ENCODE results near the gene VPS51. TPM values are rescaled to one million over a fixed set of nuclear protein-coding genes. Genes with fewer than 3 reads are reported as not detected.

Gene VPS51
- total and polyA plus RNA-seq, 10 of the 15 experiments (the other 5 are each of a cell fraction or from before 2014, with no cell fraction given) = 1.5 to 279 (median 53.2) TPM

DNA sequence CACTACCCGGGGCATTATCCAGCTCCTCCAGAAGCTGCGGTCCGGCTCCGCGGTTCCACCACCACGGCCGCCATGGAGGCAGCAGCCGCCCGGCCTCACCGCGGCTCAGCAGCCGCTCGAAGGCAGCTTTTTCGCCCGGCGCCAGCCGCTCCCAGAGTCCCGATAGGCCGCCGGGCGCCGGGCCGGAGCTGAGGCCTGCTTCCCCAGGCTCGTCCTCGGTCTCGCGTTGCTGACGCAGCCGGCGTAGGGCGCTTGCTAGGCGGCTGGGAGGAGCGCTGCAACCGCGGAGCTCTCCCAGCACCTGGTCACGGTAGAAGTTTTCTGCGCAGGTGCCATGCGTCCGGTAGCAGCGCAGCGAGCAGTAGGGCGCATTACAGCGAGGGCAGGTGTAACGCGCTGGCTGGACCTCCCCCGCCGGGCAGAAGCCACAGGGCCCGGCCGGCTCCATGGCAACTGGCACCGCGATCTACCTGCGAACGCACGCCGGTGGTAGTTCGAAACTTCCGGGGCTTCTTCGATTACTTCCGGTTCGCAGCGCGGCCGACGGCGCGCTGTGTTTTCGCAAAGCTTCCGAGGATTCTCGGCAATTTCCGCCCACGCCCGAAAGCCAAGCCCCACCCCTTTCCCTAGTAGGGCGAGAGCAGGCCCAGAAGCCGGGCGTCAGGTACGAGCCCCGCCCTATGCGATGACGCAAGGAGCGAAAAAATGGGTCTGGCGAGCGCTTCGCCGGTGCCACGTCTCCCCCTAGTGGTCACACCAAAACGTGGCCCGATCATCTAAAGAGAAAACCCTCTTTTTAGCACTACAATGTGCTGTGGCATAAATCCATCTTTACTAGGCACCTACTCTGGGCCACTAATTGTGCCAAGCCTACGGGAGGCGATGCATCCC, 21.4 kb downstream of the VPS51 start, which contains the start of gene ZNHIT2 (continued):
- no peak; a peak in 1 of 4 replicates for TF ChIP-seq ETV6 (conservative IDR thresholded peaks at IDR 0.05 in 1 of 2, IDR thresholded peaks at IDR 0.05 in 1 of 2; ENCODE audit: borderline replicate concordance in 1 of 2, low read depth in 1 of 2)
- TF ChIP-seq HCFC1 (IDR thresholded peaks at IDR 0.05; ENCODE audit: low read length) = peak; percentile 71
- TF ChIP-seq, protein P1, sequence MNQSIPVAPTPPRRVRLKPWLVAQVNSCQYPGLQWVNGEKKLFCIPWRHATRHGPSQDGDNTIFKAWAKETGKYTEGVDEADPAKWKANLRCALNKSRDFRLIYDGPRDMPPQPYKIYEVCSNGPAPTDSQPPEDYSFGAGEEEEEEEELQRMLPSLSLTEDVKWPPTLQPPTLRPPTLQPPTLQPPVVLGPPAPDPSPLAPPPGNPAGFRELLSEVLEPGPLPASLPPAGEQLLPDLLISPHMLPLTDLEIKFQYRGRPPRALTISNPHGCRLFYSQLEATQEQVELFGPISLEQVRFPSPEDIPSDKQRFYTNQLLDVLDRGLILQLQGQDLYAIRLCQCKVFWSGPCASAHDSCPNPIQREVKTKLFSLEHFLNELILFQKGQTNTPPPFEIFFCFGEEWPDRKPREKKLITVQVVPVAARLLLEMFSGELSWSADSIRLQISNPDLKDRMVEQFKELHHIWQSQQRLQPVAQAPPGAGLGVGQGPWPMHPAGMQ (IDR thresholded peaks at IDR 0.05; ENCODE audit: borderline replicate concordance) = no peak
- TF ChIP-seq, protein P2, sequence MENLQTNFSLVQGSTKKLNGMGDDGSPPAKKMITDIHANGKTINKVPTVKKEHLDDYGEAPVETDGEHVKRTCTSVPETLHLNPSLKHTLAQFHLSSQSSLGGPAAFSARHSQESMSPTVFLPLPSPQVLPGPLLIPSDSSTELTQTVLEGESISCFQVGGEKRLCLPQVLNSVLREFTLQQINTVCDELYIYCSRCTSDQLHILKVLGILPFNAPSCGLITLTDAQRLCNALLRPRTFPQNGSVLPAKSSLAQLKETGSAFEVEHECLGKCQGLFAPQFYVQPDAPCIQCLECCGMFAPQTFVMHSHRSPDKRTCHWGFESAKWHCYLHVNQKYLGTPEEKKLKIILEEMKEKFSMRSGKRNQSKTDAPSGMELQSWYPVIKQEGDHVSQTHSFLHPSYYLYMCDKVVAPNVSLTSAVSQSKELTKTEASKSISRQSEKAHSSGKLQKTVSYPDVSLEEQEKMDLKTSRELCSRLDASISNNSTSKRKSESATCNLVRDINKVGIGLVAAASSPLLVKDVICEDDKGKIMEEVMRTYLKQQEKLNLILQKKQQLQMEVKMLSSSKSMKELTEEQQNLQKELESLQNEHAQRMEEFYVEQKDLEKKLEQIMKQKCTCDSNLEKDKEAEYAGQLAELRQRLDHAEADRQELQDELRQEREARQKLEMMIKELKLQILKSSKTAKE (IDR thresholded peaks at IDR 0.05; ENCODE audit: low read depth, poor library complexity, severe bottlenecking) = peak; percentile 35
- TF ChIP-seq JUND (IDR thresholded peaks at IDR 0.05; ENCODE audit: low read depth, low read length) = no peak

All from GM12878 (cell line).